ENCODE data around the gene XIAP. TPM values are rescaled to one million over a fixed set of nuclear protein-coding genes. Genes with fewer than 3 reads are reported as not detected.

XIAP gene
- total RNA-seq, 1 experiment from 2014 or later: 47.7 TPM

DNA sequence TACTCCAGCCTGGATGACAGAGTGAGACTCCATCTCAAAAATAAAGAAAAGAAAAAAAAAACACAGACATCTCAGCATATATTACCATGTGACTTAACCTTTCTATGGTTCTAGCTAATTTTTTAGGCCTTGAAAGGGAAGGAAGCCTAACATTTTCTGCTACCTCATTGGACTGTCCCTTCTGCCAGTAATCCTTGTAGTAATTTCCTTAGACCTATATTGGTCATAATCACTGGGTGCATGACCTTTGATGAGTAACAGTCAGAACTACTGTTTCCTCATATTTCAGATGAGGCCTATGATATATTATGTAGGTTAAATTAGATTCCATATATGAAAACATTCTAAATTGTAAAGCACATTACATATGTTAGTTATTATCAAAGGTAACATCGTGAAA lies 9.6 kb downstream of the XIAP start:
- Histone ChIP-seq H3K27ac (peak overlapping the region; percentile 64), H3K79me2 (ENCODE audit: low read depth) (peaks cover 87% of the 10 kb centered on the region), H3K9me3 (ENCODE audit: insufficient read depth, low read depth) (no peaks in the 10 kb centered on the region), H3K9me2 (ENCODE audit: insufficient read depth) (no peaks in the 10 kb centered on the region), H3K4me1 (replicated peaks; ENCODE audit: insufficient read depth) (peaks cover 24% of the 10 kb centered on the region), H4K20me1 (ENCODE audit: insufficient read depth) (peaks cover 16% of the 10 kb centered on the region; the same call in 1 of the 2 replicates), H3K36me3 (ENCODE audit: low read depth) (peaks cover 13% of the 10 kb centered on the region), H3F3A (ENCODE audit: insufficient read depth, low read depth) (peaks cover 19% of the 10 kb centered on the region), H3K27me3 (ENCODE audit: insufficient read depth, low read depth) (no peaks in the 10 kb centered on the region), H3K4me3 (no peak overlapping the region), H3K4me2 (peak overlapping the region; percentile 19), H2AFZ (no peak overlapping the region)
- peak in 1 of 2 experiments; percentile 70 for DNase-seq
- intact Hi-C loops (cut with micrococcal nuclease; ENCODE audit: unreplicated experiment): no loop called here
- TF ChIP-seq EZH2 (IDR thresholded peaks at IDR 0.05; ENCODE audit: low read depth): no peak
- TF ChIP-seq, protein P1, sequence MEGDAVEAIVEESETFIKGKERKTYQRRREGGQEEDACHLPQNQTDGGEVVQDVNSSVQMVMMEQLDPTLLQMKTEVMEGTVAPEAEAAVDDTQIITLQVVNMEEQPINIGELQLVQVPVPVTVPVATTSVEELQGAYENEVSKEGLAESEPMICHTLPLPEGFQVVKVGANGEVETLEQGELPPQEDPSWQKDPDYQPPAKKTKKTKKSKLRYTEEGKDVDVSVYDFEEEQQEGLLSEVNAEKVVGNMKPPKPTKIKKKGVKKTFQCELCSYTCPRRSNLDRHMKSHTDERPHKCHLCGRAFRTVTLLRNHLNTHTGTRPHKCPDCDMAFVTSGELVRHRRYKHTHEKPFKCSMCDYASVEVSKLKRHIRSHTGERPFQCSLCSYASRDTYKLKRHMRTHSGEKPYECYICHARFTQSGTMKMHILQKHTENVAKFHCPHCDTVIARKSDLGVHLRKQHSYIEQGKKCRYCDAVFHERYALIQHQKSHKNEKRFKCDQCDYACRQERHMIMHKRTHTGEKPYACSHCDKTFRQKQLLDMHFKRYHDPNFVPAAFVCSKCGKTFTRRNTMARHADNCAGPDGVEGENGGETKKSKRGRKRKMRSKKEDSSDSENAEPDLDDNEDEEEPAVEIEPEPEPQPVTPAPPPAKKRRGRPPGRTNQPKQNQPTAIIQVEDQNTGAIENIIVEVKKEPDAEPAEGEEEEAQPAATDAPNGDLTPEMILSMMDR (conservative IDR thresholded peaks at IDR 0.05): no peak
- no TSS peak for BruUV-seq (replicated peaks)
- ChIA-PET CTCF (interaction anchor here (0.6 to 0.8 kb wide), 2 partner anchors 35 to 101 kb away, joined by 3 to 6 read pairs; no protein-coding TSS in a partner anchor), POLR2A (ENCODE audit: unreplicated experiment) (no interaction called here)

DNA sequence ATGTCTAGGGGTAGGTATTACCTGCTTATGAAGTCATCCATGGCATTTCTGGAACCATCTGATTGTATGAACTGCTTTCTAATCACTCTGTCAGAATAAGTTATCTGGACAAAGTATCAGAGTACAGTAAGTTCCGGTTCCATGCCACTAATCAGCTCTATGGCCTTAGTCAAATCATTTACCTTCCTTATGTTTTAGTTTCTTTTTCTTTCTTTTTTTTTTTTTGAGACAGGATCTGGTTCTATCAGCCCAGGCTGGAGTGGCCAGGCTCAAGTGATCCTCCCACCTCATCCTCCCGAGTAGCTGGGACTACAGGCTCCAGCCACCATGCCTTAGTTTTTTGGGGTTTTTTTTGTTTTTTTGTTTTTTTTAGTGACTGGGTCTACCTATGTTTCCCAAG lies 11.5 kb downstream of the XIAP start:
- no peak overlapping the region for H3K4me3 ChIP-seq
- CTCF ChIA-PET: no interaction called here
- no peak overlapping the region for H3K4me2 ChIP-seq
- peaks cover 31% of the 10 kb centered on the region for H3K4me1 ChIP-seq (replicated peaks; ENCODE audit: insufficient read depth)
- H3K36me3 ChIP-seq (ENCODE audit: low read depth): peaks cover 18% of the 10 kb centered on the region
- intact Hi-C loops (cut with micrococcal nuclease; ENCODE audit: unreplicated experiment): no loop called here
- no peak for DNase-seq
- H3K27me3 ChIP-seq (ENCODE audit: insufficient read depth, low read depth): no peaks in the 10 kb centered on the region
- H3K9me3 ChIP-seq (ENCODE audit: insufficient read depth, low read depth): no peaks in the 10 kb centered on the region
- TF ChIP-seq, protein P1 (conservative IDR thresholded peaks at IDR 0.05): no peak
- no peak for TF ChIP-seq EZH2 (IDR thresholded peaks at IDR 0.05; ENCODE audit: low read depth)
- peaks cover 18% of the 10 kb centered on the region; the same call in 1 of the 2 replicates for H4K20me1 ChIP-seq (ENCODE audit: insufficient read depth)
- 0 out of 2 replicates have a peak overlapping the region, but pooled peaks have one; percentile 9 for H3K27ac ChIP-seq
- no peak overlapping the region for H2AFZ ChIP-seq
- H3K79me2 ChIP-seq (ENCODE audit: low read depth): peaks cover 87% of the 10 kb centered on the region
- peaks cover 31% of the 10 kb centered on the region for H3F3A ChIP-seq (ENCODE audit: insufficient read depth, low read depth)
- POLR2A ChIA-PET (ENCODE audit: unreplicated experiment): no interaction called here
- BruUV-seq (replicated peaks): no TSS peak
- no peaks in the 10 kb centered on the region for H3K9me2 ChIP-seq (ENCODE audit: insufficient read depth)

DNA sequence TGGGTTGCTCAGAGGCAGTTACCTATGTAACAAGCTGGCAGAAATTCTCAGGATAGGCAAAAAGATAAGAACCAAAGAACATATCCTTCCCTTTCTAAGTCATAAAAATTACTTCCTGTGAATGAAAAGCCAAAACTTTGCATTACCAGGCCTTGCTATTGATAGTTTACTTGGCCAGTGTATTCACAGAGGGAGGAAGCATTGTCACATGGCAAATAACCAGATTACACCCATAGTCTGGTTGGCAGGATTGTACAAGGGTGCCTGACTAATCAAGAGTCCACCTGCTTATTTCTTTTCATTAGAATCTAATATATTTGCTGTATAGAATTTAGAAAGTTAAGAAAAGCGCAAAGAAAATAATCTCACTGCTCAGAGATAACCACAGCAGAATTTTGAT lies 14.1 kb downstream of the XIAP start:
- H3F3A ChIP-seq (ENCODE audit: insufficient read depth, low read depth): peaks cover 39% of the 10 kb centered on the region
- H3K4me2 ChIP-seq: no peak overlapping the region
- H3K36me3 ChIP-seq (ENCODE audit: low read depth): peaks cover 17% of the 10 kb centered on the region
- peaks cover 30% of the 10 kb centered on the region for H3K4me1 ChIP-seq (replicated peaks; ENCODE audit: insufficient read depth)
- BruUV-seq (replicated peaks): no TSS peak
- H3K79me2 ChIP-seq (ENCODE audit: low read depth): peaks cover 89% of the 10 kb centered on the region
- no peaks in the 10 kb centered on the region for H3K27me3 ChIP-seq (ENCODE audit: insufficient read depth, low read depth)
- no peak for TF ChIP-seq EZH2 (IDR thresholded peaks at IDR 0.05; ENCODE audit: low read depth)
- TF ChIP-seq, protein P1 (conservative IDR thresholded peaks at IDR 0.05): no peak
- intact Hi-C loops (cut with micrococcal nuclease; ENCODE audit: unreplicated experiment): no loop called here
- no peak for DNase-seq
- no peak overlapping the region for H2AFZ ChIP-seq
- H3K9me2 ChIP-seq (ENCODE audit: insufficient read depth): no peaks in the 10 kb centered on the region
- H4K20me1 ChIP-seq (ENCODE audit: insufficient read depth): peaks cover 18% of the 10 kb centered on the region; the same call in 1 of the 2 replicates
- no peaks in the 10 kb centered on the region for H3K9me3 ChIP-seq (ENCODE audit: insufficient read depth, low read depth)
- no peak overlapping the region for H3K4me3 ChIP-seq
- CTCF ChIA-PET: interaction anchor here (0.6 kb wide), 1 partner anchor 514 kb away, joined by 6 read pairs; no protein-coding TSS in a partner anchor
- no peak overlapping the region; the same call in 1 of the 2 replicates for H3K27ac ChIP-seq
- POLR2A ChIA-PET (ENCODE audit: unreplicated experiment): no interaction called here

Measured in PC-9 (cell line).